ENCODE measurements around the gene YBX2.

DNA sequence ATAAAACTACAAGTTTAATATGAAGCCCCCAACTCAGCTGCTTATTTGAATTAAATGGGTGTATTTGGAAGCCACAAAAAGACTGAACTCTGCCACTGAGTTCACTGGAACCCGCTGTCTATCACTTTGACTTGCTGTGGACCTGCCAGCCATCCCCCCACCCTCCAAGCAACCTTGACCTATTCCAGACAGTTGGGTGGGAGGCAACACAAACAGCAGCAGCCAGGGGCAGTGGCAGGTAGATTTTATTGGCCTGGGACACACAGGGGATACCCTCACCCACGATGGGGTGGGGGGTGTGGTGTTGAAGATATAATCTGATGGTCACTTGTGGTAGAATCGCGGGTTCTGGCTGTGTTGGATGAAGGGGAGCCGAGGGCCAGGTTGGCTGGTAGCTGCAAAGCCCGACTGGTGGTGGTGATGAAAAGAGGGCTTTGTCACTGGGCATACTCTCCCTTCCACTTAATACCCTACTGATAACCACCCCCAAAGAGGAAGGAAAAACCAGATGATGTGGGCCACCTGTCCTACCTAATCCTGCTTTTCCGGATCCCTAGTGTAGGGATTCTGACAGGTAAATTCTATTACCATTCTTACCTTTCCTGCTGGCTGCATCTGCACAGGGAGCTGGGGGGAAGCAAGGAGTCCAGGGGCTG is 18.1 kb upstream of the YBX2 start:
- TF ChIP-seq EZH2phosphoT487 (IDR thresholded peaks at IDR 0.05; ENCODE audit: insufficient read depth, low read depth) (no peak), EZH2 (IDR thresholded peaks at IDR 0.05; ENCODE audit: insufficient read depth, poor library complexity, severe bottlenecking) (no peak)
